Dendritic cell treated with granulocyte-macrophage colony-stimulating factor and Interleukin-4, amounts not matched to agents 40 ng/mL and 50 ng/mL, for 4 days (primary cell): ENCODE measurements around the gene HMG20A.

Source experiments
- H3K27ac Mint-ChIP-seq: one replicate; pipeline ENCODE4 v1.8.0; 2022; ENCODE audit warnings: mild to moderate bottlenecking, mixed read lengths
- H3K27me3 Mint-ChIP-seq: one replicate; pipeline ENCODE4 v1.8.0; 2022; ENCODE audit warnings: mild to moderate bottlenecking, mixed read lengths
- H3K36me3 Mint-ChIP-seq: one replicate; pipeline ENCODE4 v1.8.0; 2022; ENCODE audit warnings: low read depth, mixed read lengths
- H3K4me1 Mint-ChIP-seq: one replicate; pipeline ENCODE4 v1.8.0; 2022; ENCODE audit warnings: low read depth, mixed read lengths
- H3K4me3 Mint-ChIP-seq: one replicate; pipeline ENCODE4 v1.8.0; 2022; ENCODE audit warnings: mild to moderate bottlenecking, moderate library complexity, mixed read lengths
- H3K9me3 Mint-ChIP-seq: one replicate; pipeline ENCODE4 v1.8.0; 2022; ENCODE audit warnings: mixed read lengths
- intact Hi-C: fragments of 100-400 bp; cut with micrococcal nuclease; formaldehyde crosslinking; loops from one replicate; pipeline ENCODE4 v1.15.0; 2022

Gene HMG20A

GRCh38 chr15:77510066-77511057 lies 89.7 kb downstream of the HMG20A start:
- Mint-ChIP-seq H3K27ac (no peak overlapping the region), H3K4me1 (peaks cover 33% of the 10 kb centered on the region), H3K27me3 (peaks cover 38% of the 10 kb centered on the region), H3K4me3 (no peak overlapping the region), H3K36me3 (no peaks in the 10 kb centered on the region), H3K9me3 (no peaks in the 10 kb centered on the region)
- intact Hi-C loops = no loop called here

GRCh38 chr15:77511869-77512268 lies 91.2 kb downstream of the HMG20A start:
- H3K27ac Mint-ChIP-seq = no peak overlapping the region
- no peak overlapping the region for H3K4me3 Mint-ChIP-seq
- H3K9me3 Mint-ChIP-seq = no peaks in the 10 kb centered on the region
- peaks cover 44% of the 10 kb centered on the region for H3K27me3 Mint-ChIP-seq
- no peaks in the 10 kb centered on the region for H3K36me3 Mint-ChIP-seq
- H3K4me1 Mint-ChIP-seq = peaks cover 25% of the 10 kb centered on the region
- intact Hi-C loops = no loop called here

- H3K27ac Mint-ChIP-seq = no peak overlapping the region
- intact Hi-C loops = no loop called here
- no peak overlapping the region for H3K4me3 Mint-ChIP-seq
- peaks cover 11% of the 10 kb centered on the region for H3K4me1 Mint-ChIP-seq
- H3K9me3 Mint-ChIP-seq = no peaks in the 10 kb centered on the region
- H3K27me3 Mint-ChIP-seq = peaks cover 39% of the 10 kb centered on the region
- no peaks in the 10 kb centered on the region for H3K36me3 Mint-ChIP-seq
Observed at GRCh38 chr15:77513226-77513625, 92.5 kb downstream of the HMG20A start.

DNA sequence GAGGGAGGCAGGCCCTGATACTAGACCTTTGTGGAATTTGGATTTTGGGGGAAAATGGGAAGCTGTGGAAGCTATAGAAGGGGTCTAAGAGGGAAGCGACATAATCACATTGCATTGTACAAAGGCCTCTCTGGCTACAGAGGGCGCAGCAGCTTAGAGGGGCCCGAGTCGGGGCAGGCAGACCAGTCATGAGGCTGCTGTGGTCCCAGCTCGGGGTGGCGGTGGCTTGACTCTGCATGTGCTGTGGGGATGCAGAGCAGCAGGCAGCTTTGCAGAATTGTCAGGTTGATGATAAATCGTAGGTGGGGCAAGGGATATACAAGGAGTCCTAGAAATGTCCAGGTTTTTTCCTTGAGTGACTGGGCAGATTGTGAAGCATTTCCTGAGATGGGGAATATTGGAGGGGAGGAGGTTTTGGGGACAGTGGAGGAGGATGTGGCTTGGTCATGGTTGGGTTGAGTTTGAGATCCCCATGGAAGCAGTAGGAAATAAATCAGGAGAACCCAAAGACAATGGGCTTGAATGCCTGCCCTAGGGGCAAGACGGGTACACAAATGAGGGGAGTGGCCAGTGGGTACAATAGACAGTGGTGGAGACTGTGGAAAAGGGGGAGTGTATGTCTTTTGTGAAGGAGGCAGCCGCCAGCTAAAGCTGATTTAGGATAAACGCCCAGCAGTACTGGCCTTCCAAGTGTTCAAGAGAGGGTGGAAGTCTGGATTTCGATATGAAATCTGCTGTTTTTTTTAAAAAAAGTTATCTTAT lies 94.1 kb downstream of the HMG20A start:
- intact Hi-C loops = no loop called here
- peaks cover 39% of the 10 kb centered on the region for H3K27me3 Mint-ChIP-seq
- H3K9me3 Mint-ChIP-seq = no peaks in the 10 kb centered on the region
- no peaks in the 10 kb centered on the region for H3K36me3 Mint-ChIP-seq
- no peak overlapping the region for H3K4me3 Mint-ChIP-seq
- no peak overlapping the region for H3K27ac Mint-ChIP-seq
- H3K4me1 Mint-ChIP-seq = no peaks in the 10 kb centered on the region

DNA sequence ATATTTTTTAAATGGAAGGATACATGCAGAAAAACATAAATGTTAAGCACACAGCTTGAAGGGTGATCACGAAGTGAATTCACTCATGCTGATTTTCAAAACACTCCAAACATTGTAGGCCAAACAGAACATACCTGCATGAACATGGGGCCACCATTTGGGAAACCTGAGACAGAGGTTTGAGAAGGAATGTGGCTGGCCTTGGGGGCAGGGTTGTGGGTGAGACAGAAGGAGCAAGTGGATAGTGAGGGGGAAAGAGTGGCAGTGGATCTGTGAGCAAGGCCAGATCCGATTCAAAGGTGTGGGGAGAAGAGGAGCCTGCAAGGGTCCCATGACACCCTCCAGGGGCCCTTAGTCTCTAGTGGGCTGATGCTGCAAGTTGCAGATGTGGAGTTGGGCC lies 94.9 kb downstream of the HMG20A start:
- Mint-ChIP-seq H3K27ac (no peak overlapping the region), H3K4me3 (no peak overlapping the region)

DNA sequence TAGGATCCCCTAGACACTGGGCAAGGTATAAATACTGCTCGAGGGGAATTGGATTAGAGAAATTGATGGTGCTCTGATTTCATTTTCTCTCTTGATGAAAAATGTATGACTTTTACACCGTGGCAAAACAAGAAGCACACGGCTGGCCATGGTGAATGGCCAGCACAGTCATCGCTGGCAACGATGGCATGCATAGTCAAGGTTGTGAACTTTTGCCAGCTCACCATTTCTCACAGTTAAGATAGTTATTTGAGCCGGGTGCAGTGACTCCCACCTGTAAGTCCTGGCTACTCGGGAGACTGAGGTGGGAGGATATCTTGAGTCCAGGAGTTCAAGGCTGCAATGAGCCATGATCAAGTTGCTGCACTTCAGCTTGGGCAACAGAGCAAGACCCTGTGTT lies 95.4 kb downstream of the HMG20A start:
- Mint-ChIP-seq H3K36me3 (no peaks in the 10 kb centered on the region), H3K4me3 (no peak overlapping the region), H3K27ac (no peak overlapping the region), H3K9me3 (no peaks in the 10 kb centered on the region), H3K4me1 (no peaks in the 10 kb centered on the region), H3K27me3 (peaks cover 32% of the 10 kb centered on the region)
- intact Hi-C loops = no loop called here

More for the DNA sequence above, 94.9 kb downstream of the HMG20A start:
- H3K4me1 Mint-ChIP-seq = no peaks in the 10 kb centered on the region
- H3K9me3 Mint-ChIP-seq = no peaks in the 10 kb centered on the region
- H3K27me3 Mint-ChIP-seq = peaks cover 35% of the 10 kb centered on the region
- H3K36me3 Mint-ChIP-seq = no peaks in the 10 kb centered on the region
- intact Hi-C loops = no loop called here

- Mint-ChIP-seq H3K9me3 (no peaks in the 10 kb centered on the region), H3K4me1 (no peaks in the 10 kb centered on the region), H3K27me3 (peaks cover 33% of the 10 kb centered on the region), H3K4me3 (no peak overlapping the region), H3K27ac (no peak overlapping the region), H3K36me3 (no peaks in the 10 kb centered on the region)
- intact Hi-C loops = no loop called here
Observed at GRCh38 chr15:77516786-77517185, 96.1 kb downstream of the HMG20A start.

DNA sequence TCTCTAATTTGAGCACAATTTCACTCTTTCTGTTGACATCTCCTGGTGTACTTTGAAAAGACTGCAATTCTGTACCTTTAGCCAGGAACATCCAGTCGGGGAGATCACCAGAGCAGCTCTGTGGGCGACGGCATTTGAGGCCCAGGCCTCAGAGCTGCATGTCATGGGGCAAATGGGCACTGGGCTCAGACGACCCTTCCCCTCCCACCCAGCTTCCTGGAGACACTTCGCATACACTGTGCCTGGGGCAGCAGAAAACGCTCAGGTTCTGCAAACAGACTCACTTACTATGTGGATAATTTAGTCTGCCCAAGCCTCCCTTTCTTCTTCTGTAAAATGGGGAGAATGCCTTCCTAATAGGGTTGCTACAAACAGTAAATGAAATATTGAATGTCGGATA lies 96.9 kb downstream of the HMG20A start:
- no peak overlapping the region for H3K4me3 Mint-ChIP-seq
- H3K9me3 Mint-ChIP-seq = no peaks in the 10 kb centered on the region
- H3K4me1 Mint-ChIP-seq = no peaks in the 10 kb centered on the region
- H3K36me3 Mint-ChIP-seq = no peaks in the 10 kb centered on the region
- no peak overlapping the region for H3K27ac Mint-ChIP-seq
- peaks cover 36% of the 10 kb centered on the region for H3K27me3 Mint-ChIP-seq
- intact Hi-C loops = no loop called here

- Mint-ChIP-seq H3K36me3 (no peaks in the 10 kb centered on the region), H3K27me3 (peaks cover 30% of the 10 kb centered on the region), H3K4me1 (no peaks in the 10 kb centered on the region), H3K4me3 (no peak overlapping the region), H3K9me3 (no peaks in the 10 kb centered on the region), H3K27ac (no peak overlapping the region)
- intact Hi-C loops = no loop called here
Observed at GRCh38 chr15:77518458-77518857, 97.8 kb downstream of the HMG20A start.

DNA sequence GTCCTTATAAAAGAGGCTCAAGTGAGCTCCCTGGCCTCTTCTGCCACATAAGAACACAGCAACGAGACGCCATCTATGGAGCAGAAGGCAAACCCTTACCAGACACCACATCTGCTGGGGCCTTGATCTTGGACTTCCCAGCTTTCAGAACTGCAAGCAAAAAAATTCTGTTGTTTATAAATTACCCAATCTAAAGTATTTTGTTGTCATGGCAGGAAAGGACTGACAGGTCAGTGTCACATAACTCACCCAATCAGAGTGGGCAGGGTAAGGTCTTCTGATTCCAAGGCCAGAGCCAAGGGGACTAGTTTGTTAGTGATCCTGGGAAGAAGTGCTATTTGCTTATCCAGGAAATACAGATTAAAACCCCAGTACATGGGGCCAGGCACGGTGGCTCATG lies 98.9 kb downstream of the HMG20A start:
- intact Hi-C loops = no loop called here
- Mint-ChIP-seq H3K27ac (no peak overlapping the region), H3K9me3 (no peaks in the 10 kb centered on the region), H3K4me3 (no peak overlapping the region), H3K4me1 (no peaks in the 10 kb centered on the region), H3K27me3 (peaks cover 25% of the 10 kb centered on the region), H3K36me3 (no peaks in the 10 kb centered on the region)

- no peaks in the 10 kb centered on the region for H3K9me3 Mint-ChIP-seq
Observed at GRCh38 chr15:77521206-77521605, 100.5 kb downstream of the HMG20A start.

GRCh38 chr15:77525400-77525811 lies 104.7 kb downstream of the HMG20A start:
- H3K27me3 Mint-ChIP-seq = peaks cover 9% of the 10 kb centered on the region
- H3K4me1 Mint-ChIP-seq = no peaks in the 10 kb centered on the region
- no peak overlapping the region for H3K27ac Mint-ChIP-seq
- no peaks in the 10 kb centered on the region for H3K36me3 Mint-ChIP-seq
- intact Hi-C loops = no loop called here
- no peak overlapping the region for H3K4me3 Mint-ChIP-seq
- no peaks in the 10 kb centered on the region for H3K9me3 Mint-ChIP-seq

More at GRCh38 chr15:77521206-77521605, 100.5 kb downstream of the HMG20A start:
- Mint-ChIP-seq H3K36me3 (no peaks in the 10 kb centered on the region), H3K27me3 (peaks cover 15% of the 10 kb centered on the region), H3K27ac (no peak overlapping the region), H3K4me1 (no peaks in the 10 kb centered on the region), H3K4me3 (no peak overlapping the region)
- intact Hi-C loops = no loop called here

DNA sequence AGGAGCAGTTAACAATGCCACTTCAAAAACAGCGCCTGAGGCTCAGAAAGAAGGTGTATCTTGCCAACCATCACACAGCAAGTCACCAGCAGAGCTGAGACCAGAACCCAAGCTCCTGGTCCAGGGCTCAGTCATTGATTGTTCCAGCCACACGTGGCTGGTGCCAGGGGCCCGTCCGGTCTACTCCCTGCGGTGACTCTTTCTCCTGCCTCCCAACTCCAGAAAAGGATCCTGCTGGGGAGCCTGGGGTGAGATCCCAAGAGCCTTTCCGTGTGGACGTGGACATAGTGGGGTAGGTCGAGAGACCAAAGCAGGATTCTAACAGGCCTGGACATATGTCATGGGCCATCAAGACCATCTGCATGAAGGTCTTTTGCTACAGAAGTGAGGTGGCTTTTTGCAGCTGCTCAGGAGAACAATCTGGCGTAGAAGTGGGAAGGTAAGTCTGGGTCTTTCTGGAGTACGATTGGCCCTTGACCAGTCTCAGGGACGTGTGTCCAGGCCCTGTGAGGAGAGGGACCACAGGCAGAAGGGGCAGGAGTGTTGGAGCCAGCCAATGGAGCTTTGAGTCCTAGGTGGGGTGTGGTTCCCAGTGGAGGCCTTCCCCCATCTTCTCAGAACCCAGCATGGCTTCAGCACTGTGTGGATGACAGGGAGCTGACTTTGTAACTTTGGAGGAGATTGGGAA lies 105.4 kb downstream of the HMG20A start:
- Mint-ChIP-seq H3K4me3 (no peak overlapping the region), H3K27me3 (peaks cover 10% of the 10 kb centered on the region), H3K9me3 (no peaks in the 10 kb centered on the region), H3K4me1 (no peaks in the 10 kb centered on the region), H3K36me3 (no peaks in the 10 kb centered on the region), H3K27ac (no peak overlapping the region)
- intact Hi-C loops = no loop called here
